RWPE2 (cell line): Measurements from ENCODE around the gene MPPED2.

Source experiments
- ATAC-seq: fragments of 200-7000 bp; cut with Tn5 transposase; 3 replicates; pipeline ENCODE4 v1.9.1; 2021; ENCODE audit warnings: low read depth
- DNase-seq: peaks from one replicate; pipeline ENCODE4 v3.0.0-alpha.2; 2020; ENCODE audit warnings: low spot score
- H3K27ac ChIP-seq: fragments of 450-650 bp; 2 replicates; pipeline ENCODE4 v1.5.1; 2017; ENCODE audit warnings: mild to moderate bottlenecking; ENCODE audit not compliant: poor library complexity, severe bottlenecking
- H3K27me3 ChIP-seq: fragments of 250-450 bp; sonication (Bioruptor Pico); 2 replicates; pipeline ENCODE4 v1.5.1; 2021; ENCODE audit warnings: mild to moderate bottlenecking, moderate library complexity; ENCODE audit not compliant: insufficient read depth, poor library complexity, severe bottlenecking
- H3K36me3 ChIP-seq: fragments of 250-450 bp; sonication (Bioruptor Pico); 2 replicates; pipeline ENCODE4 v1.5.1; 2020; ENCODE audit warnings: low read depth, mild to moderate bottlenecking, moderate library complexity
- H3K4me1 ChIP-seq: fragments of 250-450 bp; sonication (Bioruptor Pico); 2 replicates; pipeline ENCODE4 v1.5.1; 2021; ENCODE audit warnings: mild to moderate bottlenecking, moderate library complexity; ENCODE audit not compliant: insufficient read depth, poor library complexity, severe bottlenecking
- H3K4me3 ChIP-seq: fragments of 250-450 bp; sonication (Bioruptor Pico); 2 replicates; pipeline ENCODE4 v1.5.1; 2021; ENCODE audit warnings: mild to moderate bottlenecking, moderate library complexity; ENCODE audit not compliant: severe bottlenecking
- H3K9me3 ChIP-seq: fragments of 250-450 bp; sonication (Bioruptor Pico); 2 replicates; pipeline ENCODE4 v1.5.1; 2021; ENCODE audit warnings: mild to moderate bottlenecking, moderate library complexity; ENCODE audit not compliant: severe bottlenecking
- TF ChIP-seq, protein P1 (sequence below): fragments of 450-650 bp; IDR thresholded peaks from one replicate; pipeline ENCODE4 v1.5.1; 2017; ENCODE audit warnings: mild to moderate bottlenecking, moderate library complexity; ENCODE audit not compliant: poor library complexity, severe bottlenecking

MPPED2 gene

DNA sequence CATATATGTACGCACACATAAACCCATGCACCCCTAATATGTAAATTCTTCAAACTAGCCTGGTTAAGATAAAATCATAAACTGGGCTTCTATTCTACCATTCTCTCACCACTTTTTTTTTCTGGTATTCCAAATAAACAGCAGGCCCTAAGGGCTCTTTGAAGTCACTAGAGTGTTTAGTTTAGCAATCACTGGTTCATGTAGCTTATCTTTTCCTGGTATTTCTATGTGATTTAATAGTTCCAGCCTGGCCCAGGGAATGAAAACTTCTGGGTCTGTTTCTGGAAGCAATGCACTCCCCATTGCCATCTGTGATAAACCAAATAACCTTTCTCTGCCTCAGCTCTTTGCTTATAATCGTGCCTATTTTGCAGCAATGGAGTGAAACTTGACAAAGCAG, 10.7 kb upstream of the MPPED2 start:
- TF ChIP-seq, protein P1, sequence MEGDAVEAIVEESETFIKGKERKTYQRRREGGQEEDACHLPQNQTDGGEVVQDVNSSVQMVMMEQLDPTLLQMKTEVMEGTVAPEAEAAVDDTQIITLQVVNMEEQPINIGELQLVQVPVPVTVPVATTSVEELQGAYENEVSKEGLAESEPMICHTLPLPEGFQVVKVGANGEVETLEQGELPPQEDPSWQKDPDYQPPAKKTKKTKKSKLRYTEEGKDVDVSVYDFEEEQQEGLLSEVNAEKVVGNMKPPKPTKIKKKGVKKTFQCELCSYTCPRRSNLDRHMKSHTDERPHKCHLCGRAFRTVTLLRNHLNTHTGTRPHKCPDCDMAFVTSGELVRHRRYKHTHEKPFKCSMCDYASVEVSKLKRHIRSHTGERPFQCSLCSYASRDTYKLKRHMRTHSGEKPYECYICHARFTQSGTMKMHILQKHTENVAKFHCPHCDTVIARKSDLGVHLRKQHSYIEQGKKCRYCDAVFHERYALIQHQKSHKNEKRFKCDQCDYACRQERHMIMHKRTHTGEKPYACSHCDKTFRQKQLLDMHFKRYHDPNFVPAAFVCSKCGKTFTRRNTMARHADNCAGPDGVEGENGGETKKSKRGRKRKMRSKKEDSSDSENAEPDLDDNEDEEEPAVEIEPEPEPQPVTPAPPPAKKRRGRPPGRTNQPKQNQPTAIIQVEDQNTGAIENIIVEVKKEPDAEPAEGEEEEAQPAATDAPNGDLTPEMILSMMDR: no peak
- ATAC-seq (no peak), DNase-seq (no peak)
- no peaks in the 10 kb centered on the region for H3K4me1 ChIP-seq
- peaks cover 7% of the 10 kb centered on the region for H3K27me3 ChIP-seq
- H3K4me3 ChIP-seq: no peak overlapping the region
- H3K9me3 ChIP-seq: no peaks in the 10 kb centered on the region
- H3K27ac ChIP-seq: no peak overlapping the region
- no peaks in the 10 kb centered on the region for H3K36me3 ChIP-seq

DNA sequence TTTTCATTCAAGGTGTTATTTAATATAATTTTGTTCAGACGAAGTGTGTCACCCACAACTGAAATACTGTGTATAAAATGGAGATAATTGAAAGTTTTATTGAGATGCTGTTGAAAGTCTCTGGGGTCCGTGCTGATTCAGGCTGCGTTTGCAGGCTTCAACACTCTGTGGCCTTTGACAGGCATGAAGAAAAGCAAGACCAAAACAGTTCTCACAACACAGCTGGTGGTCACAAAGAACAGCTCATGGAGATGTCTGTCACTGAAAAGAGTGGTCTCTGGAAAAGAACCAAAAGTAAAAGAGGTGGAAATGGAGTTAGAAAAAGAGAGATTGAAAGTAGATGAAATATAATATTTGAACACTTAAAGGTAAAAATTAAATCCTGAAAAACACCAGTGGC, 9.8 kb upstream of the MPPED2 start:
- ATAC-seq (no peak), DNase-seq (no peak)
- no peaks in the 10 kb centered on the region for H3K9me3 ChIP-seq

DNA sequence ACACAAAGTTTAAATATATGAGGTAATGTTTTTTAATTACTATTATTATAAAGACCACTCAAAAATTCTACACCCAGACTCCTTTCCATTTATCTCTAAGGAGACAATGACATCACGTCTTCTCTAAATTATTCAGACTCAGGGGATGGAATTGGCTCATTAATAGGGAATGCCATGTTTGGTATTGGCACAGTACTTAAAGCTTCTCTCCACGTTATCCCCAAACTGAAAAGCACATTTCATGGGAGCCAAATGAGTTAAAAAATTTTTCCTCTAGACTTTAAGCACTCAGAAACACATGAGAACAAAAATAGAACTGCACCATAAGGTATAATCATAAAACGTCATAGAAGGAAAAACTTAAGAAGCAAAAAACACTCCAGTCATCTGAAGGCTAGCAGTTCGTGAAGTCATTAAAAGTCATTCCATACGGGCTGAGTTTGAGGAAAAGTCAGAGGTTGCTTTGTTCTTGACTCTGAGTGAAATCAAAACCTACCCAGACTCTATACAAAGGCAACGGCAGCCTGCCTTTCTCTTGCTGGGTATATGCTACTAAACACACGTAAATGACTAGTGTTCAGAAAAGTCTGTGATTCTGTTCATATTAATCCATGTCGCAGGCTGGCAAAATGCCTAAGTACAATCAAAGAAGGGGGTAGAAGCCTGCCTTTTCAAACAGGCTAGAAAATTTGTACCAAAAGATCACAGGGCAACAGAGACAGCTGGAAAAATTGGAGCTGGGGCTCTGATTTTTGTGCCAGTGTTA, 8.7 kb upstream of the MPPED2 start:
- H3K36me3 ChIP-seq: no peaks in the 10 kb centered on the region
- no peak overlapping the region for H3K27ac ChIP-seq
- DNase-seq: no peak
- no peaks in the 10 kb centered on the region for H3K4me1 ChIP-seq
- TF ChIP-seq, protein P1: no peak
- no peak overlapping the region for H3K4me3 ChIP-seq
- no peaks in the 10 kb centered on the region for H3K9me3 ChIP-seq
- H3K27me3 ChIP-seq: peaks cover 15% of the 10 kb centered on the region
- ATAC-seq: no peak

More for the DNA sequence above, 9.8 kb upstream of the MPPED2 start:
- Histone ChIP-seq H3K4me1 (no peaks in the 10 kb centered on the region), H3K36me3 (no peaks in the 10 kb centered on the region), H3K27ac (no peak overlapping the region), H3K4me3 (no peak overlapping the region), H3K27me3 (peaks cover 8% of the 10 kb centered on the region)
- TF ChIP-seq, protein P1: no peak

DNA sequence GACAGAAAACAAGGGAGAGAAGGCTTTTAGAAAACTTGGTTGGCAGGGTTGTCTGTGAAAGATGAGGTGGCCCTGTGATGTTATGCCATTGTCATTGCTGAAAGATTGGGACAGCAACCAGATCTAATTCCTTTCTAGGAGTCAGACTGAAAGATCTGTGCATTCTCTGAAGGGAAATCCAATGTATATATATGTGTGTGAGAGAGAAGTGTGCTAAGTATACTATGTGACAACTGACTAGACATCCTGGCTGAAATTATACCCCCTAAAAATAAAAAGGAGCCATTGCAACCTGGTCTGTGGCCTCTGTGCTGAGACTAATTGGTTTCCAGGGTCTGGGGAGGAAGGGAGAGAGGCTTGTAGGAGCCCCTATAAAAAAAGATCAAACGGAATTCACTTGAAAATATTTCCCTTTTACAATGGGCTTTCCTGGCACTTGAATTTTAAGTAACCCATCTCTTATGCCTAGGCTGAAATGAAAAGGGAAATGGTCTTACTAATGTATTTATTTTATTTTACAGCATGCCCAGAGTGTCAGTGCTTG, 1.2 kb upstream of the MPPED2 start:
- H3K27me3 ChIP-seq: peaks cover 81% of the 10 kb centered on the region
- TF ChIP-seq, protein P1: no peak
- ATAC-seq (no peak), DNase-seq (no peak)
- no peaks in the 10 kb centered on the region for H3K9me3 ChIP-seq
- no peaks in the 10 kb centered on the region for H3K36me3 ChIP-seq
- H3K27ac ChIP-seq: no peak overlapping the region
- no peak overlapping the region for H3K4me3 ChIP-seq
- H3K4me1 ChIP-seq: no peaks in the 10 kb centered on the region

DNA sequence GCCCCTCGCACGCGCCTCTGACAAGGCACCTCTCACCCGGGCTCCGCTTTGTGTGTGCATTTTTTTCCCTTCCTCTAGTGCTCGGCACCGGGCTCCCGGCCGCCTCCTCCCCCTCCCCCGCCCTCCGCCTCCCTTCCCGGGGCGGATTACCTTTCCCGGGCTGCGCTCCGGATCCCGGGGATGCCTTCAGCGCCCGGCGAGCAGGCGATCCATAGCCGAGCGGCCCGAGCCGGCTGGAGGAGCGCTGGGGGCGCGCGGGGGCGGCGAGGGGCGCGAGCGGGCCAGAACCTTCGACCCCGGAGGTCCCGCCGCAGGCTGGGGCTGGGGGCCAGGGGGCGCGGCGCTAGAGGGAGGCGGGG, 282 bp downstream of the MPPED2 start:
- Histone ChIP-seq H3K4me3 (peak overlapping the region; percentile 9), H3K4me1 (no peaks in the 10 kb centered on the region), H3K27ac (no peak overlapping the region), H3K27me3 (peaks cover 87% of the 10 kb centered on the region), H3K36me3 (no peaks in the 10 kb centered on the region), H3K9me3 (no peaks in the 10 kb centered on the region)
- ATAC-seq (peak; percentile 40; the same call in 2 of the 3 replicates), DNase-seq (no peak)
- TF ChIP-seq, protein P1: no peak
